CD4-positive, alpha-beta T cell (primary cell): ENCODE results near the gene PLXND1. TPM values are rescaled to one million over a fixed set of nuclear protein-coding genes. Genes with fewer than 3 reads are reported as not detected.

ENCODE experiments used
- ATAC-seq: fragments of 200-7000 bp; cut with Tn5 transposase; one replicate; pipeline ENCODE4 v1.10.0; 2022; ENCODE audit warnings: mild to moderate bottlenecking; ENCODE audit not compliant: poor library complexity
- CTCF ChIA-PET: fragments of 350-600 bp; sonication (Branson Sonifier 250); formaldehyde crosslinking; loops from one replicate; lab custom pipeline; 2021; ENCODE audit warnings: antibody characterized with exemption, inconsistent platforms; lab: Charles Lee
- POLR2A ChIA-PET: fragments of 350-600 bp; sonication (Branson Sonifier 250); formaldehyde crosslinking; loops from one replicate; lab custom pipeline; 2021; ENCODE audit warnings: antibody characterized with exemption, inconsistent platforms; lab: Charles Lee
- DNase-seq, 14 experiments: peaks; one replicate each; pipeline ENCODE4 v3.0.0-alpha.2; 2013 to 2020; ENCODE audit warnings: mixed read lengths in 2 of 14
- H3K27ac ChIP-seq, 2 donors: one replicate each; pipeline versions ENCODE4 v1.5.1 to v1.7.0; 2013; ENCODE audit warnings: low read length in 2 of 2, low read depth in 1 of 2, mild to moderate bottlenecking in 1 of 2
- H3K27me3 ChIP-seq, 2 experiments: 1 replicate in 1 of 2; 2 replicates in 1 of 2; pipeline versions ENCODE4 v1.6.1 to v1.7.0; 2013; ENCODE audit warnings: low read length in 2 of 2, control low read depth in 1 of 2, mild to moderate bottlenecking in 1 of 2, moderate library complexity in 1 of 2; ENCODE audit not compliant: insufficient read depth in 2 of 2, control insufficient read depth in 1 of 2
- H3K36me3 ChIP-seq: one replicate; pipeline ENCODE4 v1.6.1; 2013; ENCODE audit warnings: low read length, control low read depth; ENCODE audit not compliant: insufficient read depth
- H3K4me1 ChIP-seq: one replicate; pipeline ENCODE4 v1.6.1; 2013; ENCODE audit warnings: low read length, control low read depth; ENCODE audit not compliant: insufficient read depth
- H3K4me3 ChIP-seq: one replicate; pipeline ENCODE4 v1.5.1; 2013; ENCODE audit warnings: mild to moderate bottlenecking, low read length, moderate library complexity
- H3K9me3 ChIP-seq, 2 experiments: 1 replicate in 1 of 2; 2 replicates in 1 of 2; pipeline versions ENCODE4 v1.6.1 to v1.7.0; 2013; ENCODE audit warnings: low read length in 2 of 2, mild to moderate bottlenecking in 2 of 2, control low read depth in 1 of 2, moderate library complexity in 1 of 2; ENCODE audit not compliant: control insufficient read depth in 1 of 2, insufficient read depth in 1 of 2
- H3K27ac Mint-ChIP-seq: one replicate; pipeline ENCODE4 v1.8.0; 2020; ENCODE audit warnings: mixed read lengths
- H3K27me3 Mint-ChIP-seq: one replicate; pipeline ENCODE4 v1.8.0; 2021; ENCODE audit warnings: mixed read lengths
- H3K36me3 Mint-ChIP-seq: one replicate; pipeline ENCODE4 v1.8.0; 2021; ENCODE audit warnings: low read depth, mixed read lengths
- H3K4me1 Mint-ChIP-seq: one replicate; pipeline ENCODE4 v1.8.0; 2021; ENCODE audit warnings: low read depth, mixed read lengths
- H3K4me3 Mint-ChIP-seq: one replicate; pipeline ENCODE4 v1.8.0; 2020; ENCODE audit warnings: mild to moderate bottlenecking, mixed read lengths
- H3K9me3 Mint-ChIP-seq: one replicate; pipeline ENCODE4 v1.8.0; 2020; ENCODE audit warnings: mixed read lengths
- intact Hi-C, 2 experiments: fragments of 100-400 bp; cut with DNase I in 1 of 2; cut with micrococcal nuclease in 1 of 2; formaldehyde crosslinking; loops; one replicate each; pipeline versions ENCODE4 v1.15.1 to v1.9.0; 2023 to 2025; cut with DNase I, micrococcal nuclease
- total RNA-seq, 174 experiments: library from RNA in 2 of 174; stranded (reverse) in 2 of 174; gene quantifications; one replicate each; pipeline ENCODE4 v1.2.3 and lab custom pipeline; 2021 to 2026
- TF ChIP-seq, protein P1 (sequence below): fragments of 200-600 bp; IDR thresholded peaks from one replicate; pipeline ENCODE4 v1.8.0; 2022; ENCODE audit warnings: antibody characterized with exemption, mild to moderate bottlenecking

Gene PLXND1
- total RNA-seq, 2 experiments from 2014 or later = 61.7 to 62.5 TPM

- no peaks in the 10 kb centered on the region for H3K27me3 Mint-ChIP-seq
- Histone ChIP-seq H3K27me3 (no peaks in the 10 kb centered on the region), H3K9me3 (no peaks in the 10 kb centered on the region), H3K36me3 (peaks cover 7% of the 10 kb centered on the region), H3K4me1 (no peaks in the 10 kb centered on the region), H3K27ac (no peak overlapping the region), H3K4me3 (no peak overlapping the region)
- ChIA-PET POLR2A (interaction anchor here (0.7 kb wide), 1 partner anchor 592 kb away, joined by 3 read pairs; no protein-coding TSS in a partner anchor), CTCF (no interaction called here)
- intact Hi-C loops = no loop called here
- H3K9me3 Mint-ChIP-seq = no peaks in the 10 kb centered on the region
- H3K4me1 Mint-ChIP-seq = no peaks in the 10 kb centered on the region
- ATAC-seq (no peak), DNase-seq (no peak)
- no peak overlapping the region for H3K4me3 Mint-ChIP-seq
- H3K27ac Mint-ChIP-seq = no peak overlapping the region
- H3K36me3 Mint-ChIP-seq = peaks cover 34% of the 10 kb centered on the region
- TF ChIP-seq, protein P1, sequence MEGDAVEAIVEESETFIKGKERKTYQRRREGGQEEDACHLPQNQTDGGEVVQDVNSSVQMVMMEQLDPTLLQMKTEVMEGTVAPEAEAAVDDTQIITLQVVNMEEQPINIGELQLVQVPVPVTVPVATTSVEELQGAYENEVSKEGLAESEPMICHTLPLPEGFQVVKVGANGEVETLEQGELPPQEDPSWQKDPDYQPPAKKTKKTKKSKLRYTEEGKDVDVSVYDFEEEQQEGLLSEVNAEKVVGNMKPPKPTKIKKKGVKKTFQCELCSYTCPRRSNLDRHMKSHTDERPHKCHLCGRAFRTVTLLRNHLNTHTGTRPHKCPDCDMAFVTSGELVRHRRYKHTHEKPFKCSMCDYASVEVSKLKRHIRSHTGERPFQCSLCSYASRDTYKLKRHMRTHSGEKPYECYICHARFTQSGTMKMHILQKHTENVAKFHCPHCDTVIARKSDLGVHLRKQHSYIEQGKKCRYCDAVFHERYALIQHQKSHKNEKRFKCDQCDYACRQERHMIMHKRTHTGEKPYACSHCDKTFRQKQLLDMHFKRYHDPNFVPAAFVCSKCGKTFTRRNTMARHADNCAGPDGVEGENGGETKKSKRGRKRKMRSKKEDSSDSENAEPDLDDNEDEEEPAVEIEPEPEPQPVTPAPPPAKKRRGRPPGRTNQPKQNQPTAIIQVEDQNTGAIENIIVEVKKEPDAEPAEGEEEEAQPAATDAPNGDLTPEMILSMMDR = no peak
These were observed 99.2 kb downstream of the PLXND1 start for GRCh38 chr3:129507181-129507831.

GRCh38 chr3:129506231-129506742 is 100.2 kb downstream of the PLXND1 start:
- no peak overlapping the region for H3K27ac ChIP-seq
- no peaks in the 10 kb centered on the region for H3K27me3 ChIP-seq
- Mint-ChIP-seq H3K27ac (no peak overlapping the region), H3K36me3 (peaks cover 31% of the 10 kb centered on the region), H3K9me3 (no peaks in the 10 kb centered on the region), H3K4me3 (no peak overlapping the region), H3K27me3 (no peaks in the 10 kb centered on the region), H3K4me1 (no peaks in the 10 kb centered on the region)
- TF ChIP-seq, protein P1 = no peak
- H3K9me3 ChIP-seq = no peaks in the 10 kb centered on the region
- POLR2A ChIA-PET = interaction anchor here (0.7 kb wide), 1 partner anchor 591 kb away, joined by 3 read pairs; no protein-coding TSS in a partner anchor
- DNase-seq = no peak
- H3K4me1 ChIP-seq = no peaks in the 10 kb centered on the region
- no peak for ATAC-seq
- peaks cover 10% of the 10 kb centered on the region for H3K36me3 ChIP-seq
- CTCF ChIA-PET = no interaction called here
- H3K4me3 ChIP-seq = no peak overlapping the region
- intact Hi-C loops = no loop called here

- no peaks in the 10 kb centered on the region for H3K9me3 Mint-ChIP-seq
- Histone ChIP-seq H3K27ac (no peak overlapping the region), H3K9me3 (no peaks in the 10 kb centered on the region), H3K4me3 (no peak overlapping the region), H3K27me3 (no peaks in the 10 kb centered on the region), H3K4me1 (no peaks in the 10 kb centered on the region), H3K36me3 (peaks cover 12% of the 10 kb centered on the region)
- peaks cover 28% of the 10 kb centered on the region for H3K36me3 Mint-ChIP-seq
- no peak for DNase-seq
- intact Hi-C loops = no loop called here
- ATAC-seq = no peak
- ChIA-PET CTCF (no interaction called here), POLR2A (no interaction called here)
- H3K27ac Mint-ChIP-seq = no peak overlapping the region
- H3K27me3 Mint-ChIP-seq = no peaks in the 10 kb centered on the region
- TF ChIP-seq, protein P1 = no peak
- H3K4me3 Mint-ChIP-seq = no peak overlapping the region
- no peaks in the 10 kb centered on the region for H3K4me1 Mint-ChIP-seq
These were observed 101.1 kb downstream of the PLXND1 start for GRCh38 chr3:129505341-129505740.

Other genes starting within 250 kb of the PLXND1 start
- gene EFCAB12, start 178.0 kb downstream of the PLXND1 start, total RNA-seq = 1 to 10 TPM; 3.2 to 3.4 TPM
- gene MBD4, start 166.7 kb downstream of the PLXND1 start, total RNA-seq = 10 to 100 TPM; 62.0 to 63.9 TPM
- 10 to 100 TPM; 22.7 to 26.7 TPM for gene IFT122, start 166.5 kb downstream of the PLXND1 start, total RNA-seq
- not detected for gene RHO, start 78.0 kb downstream of the PLXND1 start, total RNA-seq
- not detected for gene H1-8, start 63.5 kb downstream of the PLXND1 start, total RNA-seq